ENCODE measurements around the gene EGFL7.

Gene EGFL7

GRCh38 chr9:136614372-136614922 lies 48.3 kb upstream of the EGFL7 start (continued):
- no peak for TF ChIP-seq MZF1 (tag by site-specific recombination; IDR thresholded peaks at IDR 0.05; ENCODE audit: borderline replicate concordance)

GRCh38 chr9:136614967-136615623 lies 47.6 kb upstream of the EGFL7 start:
- TF ChIP-seq, protein P1, sequence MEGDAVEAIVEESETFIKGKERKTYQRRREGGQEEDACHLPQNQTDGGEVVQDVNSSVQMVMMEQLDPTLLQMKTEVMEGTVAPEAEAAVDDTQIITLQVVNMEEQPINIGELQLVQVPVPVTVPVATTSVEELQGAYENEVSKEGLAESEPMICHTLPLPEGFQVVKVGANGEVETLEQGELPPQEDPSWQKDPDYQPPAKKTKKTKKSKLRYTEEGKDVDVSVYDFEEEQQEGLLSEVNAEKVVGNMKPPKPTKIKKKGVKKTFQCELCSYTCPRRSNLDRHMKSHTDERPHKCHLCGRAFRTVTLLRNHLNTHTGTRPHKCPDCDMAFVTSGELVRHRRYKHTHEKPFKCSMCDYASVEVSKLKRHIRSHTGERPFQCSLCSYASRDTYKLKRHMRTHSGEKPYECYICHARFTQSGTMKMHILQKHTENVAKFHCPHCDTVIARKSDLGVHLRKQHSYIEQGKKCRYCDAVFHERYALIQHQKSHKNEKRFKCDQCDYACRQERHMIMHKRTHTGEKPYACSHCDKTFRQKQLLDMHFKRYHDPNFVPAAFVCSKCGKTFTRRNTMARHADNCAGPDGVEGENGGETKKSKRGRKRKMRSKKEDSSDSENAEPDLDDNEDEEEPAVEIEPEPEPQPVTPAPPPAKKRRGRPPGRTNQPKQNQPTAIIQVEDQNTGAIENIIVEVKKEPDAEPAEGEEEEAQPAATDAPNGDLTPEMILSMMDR (tag by site-specific recombination; IDR thresholded peaks at IDR 0.05), result peak; percentile 23; the same call in 1 of the 2 replicates
- TF ChIP-seq ZIC2 (tag by site-specific recombination; IDR thresholded peaks at IDR 0.05) (peak; percentile 46), ZNF341 (tag by site-specific recombination; IDR thresholded peaks at IDR 0.05; ENCODE audit: low read depth) (0 out of 2 replicates have a peak, but pooled peaks have one; percentile 31), ZNF501 (tag by site-specific recombination; IDR thresholded peaks at IDR 0.05) (no peak), ZNF404 (tag by site-specific recombination; IDR thresholded peaks at IDR 0.05) (no peak), GLIS1 (tag by site-specific recombination; IDR thresholded peaks at IDR 0.05) (peak; percentile 34; the same call in 1 of the 2 replicates), SP2 (tag by site-specific recombination; IDR thresholded peaks at IDR 0.05) (peak; percentile 44; the same call in 1 of the 2 replicates)
- Histone ChIP-seq H3K4me3 (ENCODE audit: low read depth, low read length) (no peak overlapping the region), H3K9me3 (ENCODE audit: control insufficient read depth, insufficient read depth, low read depth, low read length) (no peaks in the 10 kb centered on the region), H3K4me1 (ENCODE audit: control insufficient read depth, insufficient read depth, low read length) (no peaks in the 10 kb centered on the region), H3K36me3 (ENCODE audit: control insufficient read depth in 2 of 2, insufficient read depth in 1 of 2, low read length in 2 of 2) (no peaks in the 10 kb centered on the region), H3K27ac (ENCODE audit: extremely low read depth, low read depth, low read length) (no peak overlapping the region)
- ChIA-PET POLR2A (no interaction called here), CTCF (interaction anchor here (0.7 to 1.4 kb wide), 3 partner anchors 126 to 130 kb away, joined by 3 to 7 read pairs (median 5); no protein-coding TSS in a partner anchor)

GRCh38 chr9:136615631-136616306 lies 46.9 kb upstream of the EGFL7 start:
- H3K4me3 ChIP-seq (ENCODE audit: low read depth, low read length), result no peak overlapping the region
- H3K36me3 ChIP-seq (ENCODE audit: control insufficient read depth in 2 of 2, insufficient read depth in 1 of 2, low read length in 2 of 2), result no peaks in the 10 kb centered on the region
- ChIA-PET POLR2A (no interaction called here), CTCF (interaction anchor here (1.4 kb wide), 1 partner anchor 130 kb away, joined by 5 read pairs; no protein-coding TSS in a partner anchor)
- H3K4me1 ChIP-seq (ENCODE audit: control insufficient read depth, insufficient read depth, low read length), result no peaks in the 10 kb centered on the region
- TF ChIP-seq EGR2 (tag by site-specific recombination; IDR thresholded peaks at IDR 0.05; ENCODE audit: low read depth), result peak; percentile 59
- peak; percentile 85 for TF ChIP-seq ZNF335 (tag by site-specific recombination; conservative IDR thresholded peaks at IDR 0.05)
- TF ChIP-seq ZNF664 (tag by site-specific recombination; IDR thresholded peaks at IDR 0.05), result peak; percentile 57; the same call in 1 of the 2 replicates
- TF ChIP-seq ZFHX2 (tag by site-specific recombination; conservative IDR thresholded peaks at IDR 0.05), result peak; percentile 69
- no peak for TF ChIP-seq ZNF19 (tag by site-specific recombination; IDR thresholded peaks at IDR 0.05; ENCODE audit: low read depth)
- TF ChIP-seq ZNF624 (tag by site-specific recombination; IDR thresholded peaks at IDR 0.05), result no peak
- no peaks in the 10 kb centered on the region for H3K9me3 ChIP-seq (ENCODE audit: control insufficient read depth, insufficient read depth, low read depth, low read length)
- no peak overlapping the region for H3K27ac ChIP-seq (ENCODE audit: extremely low read depth, low read depth, low read length)

DNA sequence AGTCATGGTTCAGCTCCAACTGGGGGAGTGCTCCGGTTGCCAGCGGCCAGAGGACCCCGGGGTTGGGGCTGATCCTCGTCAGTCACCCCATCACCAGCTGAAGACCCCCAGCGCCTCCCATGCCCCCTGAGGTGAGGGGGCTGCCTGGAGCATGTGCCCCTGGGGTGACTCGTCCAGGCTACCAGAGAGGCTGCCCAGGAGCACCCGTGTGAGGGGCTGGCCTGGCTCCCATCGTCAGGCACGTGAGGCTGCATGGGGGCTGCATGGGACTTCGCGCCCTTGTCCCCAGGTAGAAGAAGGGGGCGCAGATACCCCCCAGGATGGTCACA lies 46.4 kb upstream of the EGFL7 start:
- TF ChIP-seq GLIS2 (tag by site-specific recombination; IDR thresholded peaks at IDR 0.05) (peak; percentile 35), ZIC2 (tag by site-specific recombination; IDR thresholded peaks at IDR 0.05) (peak; percentile 25; the same call in 1 of the 2 replicates)
- TF ChIP-seq, protein P1 (tag by site-specific recombination; IDR thresholded peaks at IDR 0.05), result no peak
- Histone ChIP-seq H3K9me3 (ENCODE audit: control insufficient read depth, insufficient read depth, low read depth, low read length) (no peaks in the 10 kb centered on the region), H3K4me1 (ENCODE audit: control insufficient read depth, insufficient read depth, low read length) (no peaks in the 10 kb centered on the region), H3K27ac (ENCODE audit: extremely low read depth, low read depth, low read length) (no peak overlapping the region), H3K36me3 (ENCODE audit: control insufficient read depth in 2 of 2, insufficient read depth in 1 of 2, low read length in 2 of 2) (no peaks in the 10 kb centered on the region), H3K4me3 (ENCODE audit: low read depth, low read length) (no peak overlapping the region)
- ChIA-PET POLR2A (no interaction called here), CTCF (interaction anchor here (1.4 to 2.3 kb wide), 2 partner anchors 128 to 131 kb away, joined by 5 to 6 read pairs; no protein-coding TSS in a partner anchor)

Measured in HEK293 (cell line).